GM12872 (cell line): ENCODE data around the gene COX10.

Experiments used
- TF ChIP-seq, protein P1 (sequence below): IDR thresholded peaks from 3 replicates; pipeline ENCODE4 v1.5.1; 2011; ENCODE audit warnings: low read depth, mild to moderate bottlenecking, low read length, moderate library complexity; ENCODE audit not compliant: insufficient read depth

Gene COX10

DNA sequence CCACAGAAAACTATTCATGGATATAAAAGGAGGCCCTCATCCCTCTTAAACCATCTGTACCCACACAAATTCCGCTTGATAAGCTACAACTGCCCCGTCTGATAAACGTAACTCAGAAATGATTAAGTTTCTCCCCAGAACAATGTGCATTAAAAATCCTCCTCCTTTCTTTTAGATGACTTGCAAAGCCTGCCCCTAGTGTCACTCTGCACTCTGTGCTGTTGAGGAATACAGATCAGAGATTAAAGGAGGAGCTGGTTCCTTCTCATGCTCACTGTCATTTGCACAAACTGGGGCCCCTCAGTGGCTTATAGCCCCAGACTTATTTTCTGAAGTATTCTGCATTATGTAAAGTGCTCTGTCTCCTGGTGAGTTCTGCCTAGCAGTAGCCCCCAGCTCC, 134.1 kb downstream of the COX10 start:
- TF ChIP-seq, protein P1, sequence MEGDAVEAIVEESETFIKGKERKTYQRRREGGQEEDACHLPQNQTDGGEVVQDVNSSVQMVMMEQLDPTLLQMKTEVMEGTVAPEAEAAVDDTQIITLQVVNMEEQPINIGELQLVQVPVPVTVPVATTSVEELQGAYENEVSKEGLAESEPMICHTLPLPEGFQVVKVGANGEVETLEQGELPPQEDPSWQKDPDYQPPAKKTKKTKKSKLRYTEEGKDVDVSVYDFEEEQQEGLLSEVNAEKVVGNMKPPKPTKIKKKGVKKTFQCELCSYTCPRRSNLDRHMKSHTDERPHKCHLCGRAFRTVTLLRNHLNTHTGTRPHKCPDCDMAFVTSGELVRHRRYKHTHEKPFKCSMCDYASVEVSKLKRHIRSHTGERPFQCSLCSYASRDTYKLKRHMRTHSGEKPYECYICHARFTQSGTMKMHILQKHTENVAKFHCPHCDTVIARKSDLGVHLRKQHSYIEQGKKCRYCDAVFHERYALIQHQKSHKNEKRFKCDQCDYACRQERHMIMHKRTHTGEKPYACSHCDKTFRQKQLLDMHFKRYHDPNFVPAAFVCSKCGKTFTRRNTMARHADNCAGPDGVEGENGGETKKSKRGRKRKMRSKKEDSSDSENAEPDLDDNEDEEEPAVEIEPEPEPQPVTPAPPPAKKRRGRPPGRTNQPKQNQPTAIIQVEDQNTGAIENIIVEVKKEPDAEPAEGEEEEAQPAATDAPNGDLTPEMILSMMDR: no peak

DNA sequence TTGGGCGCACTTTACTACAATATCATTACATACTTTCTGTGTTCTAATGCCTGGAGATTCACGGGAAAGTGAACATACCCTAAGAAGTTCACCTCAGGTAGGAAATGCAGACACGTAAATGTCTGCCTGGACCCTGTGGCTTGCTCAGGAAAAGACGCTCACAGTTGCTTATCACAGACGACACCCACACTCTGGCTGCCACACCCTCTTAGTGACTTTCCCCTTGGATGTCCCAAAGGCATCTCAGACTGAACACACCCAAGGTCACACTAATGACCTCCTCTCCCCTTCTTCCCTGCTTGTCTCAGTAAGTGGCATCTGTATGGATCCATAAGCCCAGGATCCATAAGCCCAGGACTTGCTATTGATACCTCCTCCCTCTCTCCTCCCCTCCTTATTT, 134.8 kb downstream of the COX10 start:
- TF ChIP-seq, protein P1: no peak

DNA sequence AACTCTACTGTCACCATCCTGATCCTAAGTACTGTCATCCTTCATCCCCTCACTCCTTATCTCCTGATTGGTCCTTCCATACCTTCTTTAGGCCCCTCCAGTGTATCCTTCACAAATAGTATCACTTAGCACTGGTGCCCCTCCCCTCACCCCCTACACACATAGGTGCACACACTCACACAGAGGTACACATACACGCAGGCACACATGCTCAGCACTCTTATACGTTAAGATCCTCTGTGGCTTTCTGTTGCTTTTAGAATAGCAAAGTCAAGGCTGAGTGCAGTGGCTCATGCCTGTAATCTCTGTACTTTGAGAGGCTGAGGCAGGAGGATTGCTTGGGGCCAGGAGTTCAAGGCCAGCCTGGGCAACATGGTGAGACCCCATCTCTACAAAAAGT, 135.2 kb downstream of the COX10 start:
- TF ChIP-seq, protein P1: no peak

DNA sequence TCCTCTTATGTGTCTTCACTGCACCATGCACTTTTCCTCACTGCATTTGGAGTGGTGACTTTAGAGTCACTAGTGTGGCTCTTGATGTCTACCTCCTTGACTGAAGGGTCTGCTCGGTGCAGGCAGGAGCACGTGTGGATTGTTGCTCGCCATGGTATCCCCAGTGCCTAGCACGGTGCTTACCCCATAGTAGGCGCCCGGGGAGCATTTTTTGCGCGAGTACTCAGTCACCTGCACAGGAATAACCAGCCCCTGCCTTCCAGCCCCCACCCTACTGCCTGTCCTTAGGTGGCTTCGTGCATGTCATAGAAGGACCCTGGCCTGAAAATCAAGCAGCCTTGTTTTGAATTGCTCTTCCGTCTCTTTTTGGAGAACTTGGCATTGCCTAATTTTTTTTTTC, 136.1 kb downstream of the COX10 start:
- TF ChIP-seq, protein P1: no peak

DNA sequence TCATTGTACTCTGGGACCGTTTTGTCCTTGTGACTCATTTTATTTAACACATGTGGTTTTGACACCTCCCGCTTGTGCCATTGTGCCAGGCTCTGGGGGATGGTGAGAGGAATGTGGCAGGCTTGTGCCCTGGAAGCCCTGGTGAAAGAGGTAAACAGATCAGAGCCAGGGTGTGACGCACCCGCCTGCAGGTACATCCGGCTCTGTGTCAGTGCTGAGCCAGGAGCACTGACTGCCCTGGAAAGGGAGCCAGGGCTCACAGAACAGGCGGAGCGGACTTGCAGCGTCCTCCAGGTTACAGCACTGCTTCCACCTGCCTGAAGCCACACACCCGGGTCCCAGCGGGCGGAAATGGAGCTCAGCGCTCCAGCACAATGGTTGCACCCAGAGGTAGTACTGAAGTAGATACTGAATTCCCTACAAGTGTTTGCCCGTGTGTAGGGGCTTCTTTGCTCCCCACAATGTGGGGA, 136.7 kb downstream of the COX10 start:
- TF ChIP-seq, protein P1: no peak

DNA sequence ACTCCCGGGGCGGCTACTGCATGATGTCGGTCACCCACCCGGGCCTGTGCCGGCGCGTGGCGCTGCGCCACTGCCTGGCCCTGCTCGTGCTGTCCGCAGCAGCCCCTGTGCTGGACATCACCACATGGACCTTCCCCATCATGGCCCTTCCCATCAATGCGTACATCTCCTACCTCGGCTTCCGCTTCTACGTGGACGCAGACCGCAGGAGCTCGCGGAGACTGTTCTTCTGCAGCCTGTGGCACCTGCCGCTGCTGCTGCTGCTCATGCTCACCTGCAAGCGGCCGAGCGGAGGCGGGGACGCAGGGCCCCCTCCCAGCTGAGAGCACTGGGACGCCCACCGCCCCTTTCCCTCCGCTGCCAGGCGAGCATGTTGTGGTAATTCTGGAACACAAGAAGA, 137.6 kb downstream of the COX10 start:
- TF ChIP-seq, protein P1: no peak

DNA sequence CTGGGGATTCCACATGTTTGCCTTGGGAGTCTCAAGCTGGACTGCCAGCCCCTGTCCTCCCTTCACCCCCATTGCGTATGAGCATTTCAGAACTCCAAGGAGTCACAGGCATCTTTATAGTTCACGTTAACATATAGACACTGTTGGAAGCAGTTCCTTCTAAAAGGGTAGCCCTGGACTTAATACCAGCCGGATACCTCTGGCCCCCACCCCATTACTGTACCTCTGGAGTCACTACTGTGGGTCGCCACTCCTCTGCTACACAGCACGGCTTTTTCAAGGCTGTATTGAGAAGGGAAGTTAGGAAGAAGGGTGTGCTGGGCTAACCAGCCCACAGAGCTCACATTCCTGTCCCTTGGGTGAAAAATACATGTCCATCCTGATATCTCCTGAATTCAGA, 138.5 kb downstream of the COX10 start:
- TF ChIP-seq, protein P1: no peak

DNA sequence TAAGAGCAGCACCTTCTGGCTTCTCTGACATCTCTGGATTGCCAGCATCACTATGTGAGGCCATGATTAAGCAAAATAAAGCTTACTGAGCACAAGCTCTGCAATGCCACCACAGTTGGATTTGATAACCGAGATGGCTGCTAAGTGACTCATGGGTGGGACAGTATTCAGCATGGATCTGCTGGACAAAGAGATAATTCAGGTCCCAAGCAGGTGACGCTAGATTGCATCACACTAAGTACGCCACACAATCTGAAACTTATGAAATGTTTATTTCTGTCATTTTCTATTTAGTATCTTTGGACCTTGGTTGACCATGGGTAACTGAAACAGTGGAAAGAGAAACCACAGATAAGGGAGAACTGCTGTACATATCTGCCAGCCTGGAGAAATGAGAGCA, 139.9 kb downstream of the COX10 start:
- TF ChIP-seq, protein P1: no peak
